ENCODE measurements around the gene DYRK3.
"Not testable (repeated sequence)": the region's sequence is repeated elsewhere in the genome, so short reads cannot be mapped to it uniquely, and the experiment has no call there.

DYRK3 gene
- total RNA-seq: 1.9 to 62.8 (median 8.0) reads per million in 18 experiments

- peak; percentile 89 to 95 for DNase-seq
Measured at GRCh38 chr1:206635080-206635977, at the start of gene DYRK3. Gene DYRK3, plus strand, starts transcription at chr1:206635536. Its CDS starts 168 bp downstream, at chr1:206635704.

- DNase-seq: no peak
Measured at GRCh38 chr1:206586501-206587445, 48.6 kb upstream of the DYRK3 start.

- DNase-seq: no peak
Measured at GRCh38 chr1:206587904-206588303, 47.4 kb upstream of the DYRK3 start.

GRCh38 chr1:206588492-206588891, 46.8 kb upstream of the DYRK3 start:
- no peak for DNase-seq

- DNase-seq: no peak
Measured at GRCh38 chr1:206589206-206589605, 46.1 kb upstream of the DYRK3 start.

- DNase-seq: no peak
Measured at GRCh38 chr1:206590025-206590758, 45.1 kb upstream of the DYRK3 start.

- no peak for DNase-seq
Measured at GRCh38 chr1:206591226-206591625, 44.1 kb upstream of the DYRK3 start.

GRCh38 chr1:206591696-206592095, 43.6 kb upstream of the DYRK3 start:
- DNase-seq: no peak

- DNase-seq: no peak
Measured at GRCh38 chr1:206593351-206593925, 41.9 kb upstream of the DYRK3 start.

- no peak for DNase-seq
Measured at GRCh38 chr1:206595581-206596318, 39.6 kb upstream of the DYRK3 start.

GRCh38 chr1:206596319-206596666, 39.0 kb upstream of the DYRK3 start:
- DNase-seq: no peak

- DNase-seq: no peak
Measured at GRCh38 chr1:206600527-206600926, 34.8 kb upstream of the DYRK3 start.

GRCh38 chr1:206604861-206605260, 30.5 kb upstream of the DYRK3 start:
- no peak for DNase-seq

GRCh38 chr1:206606867-206607266, 28.5 kb upstream of the DYRK3 start:
- DNase-seq: no peak

GRCh38 chr1:206608108-206608698, 27.1 kb upstream of the DYRK3 start:
- peak in 1 of 2 donors; percentile 35 for DNase-seq

GRCh38 chr1:206609229-206609991, 25.9 kb upstream of the DYRK3 start:
- no peak for DNase-seq

- DNase-seq: peak; percentile 94 to 96
Measured at GRCh38 chr1:206612129-206612876, 23.0 kb upstream of the DYRK3 start, which contains the start of gene EIF2D. Gene EIF2D, minus strand, starts transcription at chr1:206612465. Its CDS starts 123 bp downstream, at chr1:206612342.

- DNase-seq: not testable (repeated sequence)
Measured at GRCh38 chr1:206626396-206626795, 8.9 kb upstream of the DYRK3 start.

GRCh38 chr1:206628916-206629315, 6.4 kb upstream of the DYRK3 start:
- no peak for DNase-seq

All from inflammatory macrophage (primary cell).